ENCODE measurements around the gene FGD1. TPM values are rescaled to one million over a fixed set of nuclear protein-coding genes. Genes with fewer than 3 reads are reported as not detected.
A peak's percentile ranks its signal among the peaks of the same experiment; 100 is the strongest.

Gene FGD1
- total RNA-seq, 2 experiments from 2014 or later: not detected

- no peak for DNase-seq
- ChIA-PET POLR2A (no interaction called here), CTCF (no interaction called here)
- Mint-ChIP-seq H3K27me3 (ENCODE audit: low read depth) (peaks cover 36% of the 10 kb centered on the region), H3K4me3 (no peak overlapping the region), H3K9me3 (ENCODE audit: insufficient read depth) (no peaks in the 10 kb centered on the region), H3K27ac (no peak overlapping the region), H3K36me3 (ENCODE audit: low read depth) (no peaks in the 10 kb centered on the region), H3K4me1 (ENCODE audit: low read depth) (peaks cover 14% of the 10 kb centered on the region)
- ATAC-seq: no peak
These were observed 79.1 kb downstream of the FGD1 start for GRCh38 chrX:54416965-54417364.

GRCh38 chrX:54415534-54416350 is 80.3 kb downstream of the FGD1 start:
- ATAC-seq (no peak), DNase-seq (peak; percentile 23)
- no peaks in the 10 kb centered on the region for H3K9me3 Mint-ChIP-seq (ENCODE audit: insufficient read depth)
- peaks cover 40% of the 10 kb centered on the region for H3K27me3 Mint-ChIP-seq (ENCODE audit: low read depth)
- H3K4me3 Mint-ChIP-seq: no peak overlapping the region
- H3K4me1 Mint-ChIP-seq (ENCODE audit: low read depth): peaks cover 14% of the 10 kb centered on the region
- H3K27ac Mint-ChIP-seq: no peak overlapping the region
- no peaks in the 10 kb centered on the region for H3K36me3 Mint-ChIP-seq (ENCODE audit: low read depth)
- ChIA-PET CTCF (no interaction called here), POLR2A (no interaction called here)

GRCh38 chrX:54413753-54414152 is 82.3 kb downstream of the FGD1 start:
- peaks cover 31% of the 10 kb centered on the region for H3K27me3 Mint-ChIP-seq (ENCODE audit: low read depth)
- ChIA-PET CTCF (no interaction called here), POLR2A (no interaction called here)
- peaks cover 20% of the 10 kb centered on the region for H3K4me1 Mint-ChIP-seq (ENCODE audit: low read depth)
- H3K9me3 Mint-ChIP-seq (ENCODE audit: insufficient read depth): no peaks in the 10 kb centered on the region
- H3K4me3 Mint-ChIP-seq: no peak overlapping the region
- H3K27ac Mint-ChIP-seq: no peak overlapping the region
- ATAC-seq: no peak
- H3K36me3 Mint-ChIP-seq (ENCODE audit: low read depth): no peaks in the 10 kb centered on the region
- DNase-seq: peak; percentile 20

GRCh38 chrX:54411732-54412131 is 84.3 kb downstream of the FGD1 start:
- Mint-ChIP-seq H3K4me3 (no peak overlapping the region), H3K4me1 (ENCODE audit: low read depth) (peaks cover 22% of the 10 kb centered on the region), H3K27me3 (ENCODE audit: low read depth) (peaks cover 31% of the 10 kb centered on the region), H3K36me3 (ENCODE audit: low read depth) (no peaks in the 10 kb centered on the region), H3K27ac (no peak overlapping the region), H3K9me3 (ENCODE audit: insufficient read depth) (no peaks in the 10 kb centered on the region)
- POLR2A ChIA-PET: no interaction called here
- CTCF ChIA-PET: no interaction called here
- ATAC-seq: no peak
- no peak for DNase-seq

GRCh38 chrX:54407266-54407665 is 88.8 kb downstream of the FGD1 start:
- H3K27me3 Mint-ChIP-seq (ENCODE audit: low read depth): peaks cover 26% of the 10 kb centered on the region
- no peaks in the 10 kb centered on the region for H3K36me3 Mint-ChIP-seq (ENCODE audit: low read depth)
- peaks cover 8% of the 10 kb centered on the region for H3K4me1 Mint-ChIP-seq (ENCODE audit: low read depth)
- no peak for ATAC-seq
- no peak overlapping the region for H3K27ac Mint-ChIP-seq
- H3K4me3 Mint-ChIP-seq: no peak overlapping the region
- no peak for DNase-seq
- CTCF ChIA-PET: no interaction called here
- POLR2A ChIA-PET: no interaction called here
- no peaks in the 10 kb centered on the region for H3K9me3 Mint-ChIP-seq (ENCODE audit: insufficient read depth)

- H3K27me3 Mint-ChIP-seq (ENCODE audit: low read depth): peaks cover 3% of the 10 kb centered on the region
- no peak for DNase-seq
- H3K4me3 Mint-ChIP-seq: no peak overlapping the region
- H3K27ac Mint-ChIP-seq: no peak overlapping the region
- no peaks in the 10 kb centered on the region for H3K4me1 Mint-ChIP-seq (ENCODE audit: low read depth)
- CTCF ChIA-PET: no interaction called here
- no peaks in the 10 kb centered on the region for H3K36me3 Mint-ChIP-seq (ENCODE audit: low read depth)
- POLR2A ChIA-PET: interaction anchor here (0.6 kb wide), 1 partner anchor 890 kb away, joined by 3 read pairs; no protein-coding TSS in a partner anchor
- no peak for ATAC-seq
- H3K9me3 Mint-ChIP-seq (ENCODE audit: insufficient read depth): no peaks in the 10 kb centered on the region
These were observed 98.9 kb downstream of the FGD1 start for GRCh38 chrX:54397113-54397512.

Other genes starting within 250 kb of the FGD1 start
- gene WNK3, start 138.2 kb downstream of the FGD1 start, total RNA-seq: under 1 TPM; 0.03 to 0.05 TPM
- gene TSR2, start 55.8 kb downstream of the FGD1 start, total RNA-seq: 10 to 100 TPM; 31.4 to 31.5 TPM
- gene GNL3L, start 34.0 kb upstream of the FGD1 start, total RNA-seq: 10 to 100 TPM; 55.2 to 57.7 TPM

Data from activated CD8-positive, alpha-beta T cell treated with anti-CD3 and anti-CD28 coated beads, Interleukin-2, amount 10 ng/mL, durations not matched to agents 7 days and 5 days (primary cell).